Stomach smooth muscle (tissue), 2 donors: Measurements from ENCODE around the gene DSN1.

ENCODE experiments used
- H3K27ac ChIP-seq: one replicate; pipeline ENCODE4 v1.7.0; 2013; ENCODE audit warnings: mild to moderate bottlenecking, low read length, inconsistent platforms
- H3K27me3 ChIP-seq, 2 donors: one replicate each; pipeline ENCODE4 v1.7.0; 2013; ENCODE audit warnings: low read length in 2 of 2; ENCODE audit not compliant: insufficient read depth in 2 of 2, control insufficient read depth in 1 of 2
- H3K36me3 ChIP-seq, 2 donors: one replicate each; pipeline ENCODE4 v1.7.0; 2013; ENCODE audit warnings: low read length in 2 of 2; ENCODE audit not compliant: control insufficient read depth in 2 of 2, insufficient read depth in 2 of 2
- H3K4me1 ChIP-seq: one replicate; pipeline ENCODE4 v1.7.0; 2013; ENCODE audit warnings: low read length; ENCODE audit not compliant: control insufficient read depth, insufficient read depth
- H3K4me3 ChIP-seq, 2 donors: one replicate each; pipeline ENCODE4 v1.7.0; 2013; ENCODE audit warnings: low read length in 2 of 2
- H3K9ac ChIP-seq, 2 donors: one replicate each; pipeline ENCODE4 v1.7.0; 2013; ENCODE audit warnings: low read length in 2 of 2, mild to moderate bottlenecking in 1 of 2
- H3K9me3 ChIP-seq, 2 donors: one replicate each; pipeline ENCODE4 v1.7.0; 2013; ENCODE audit warnings: low read length in 2 of 2; ENCODE audit not compliant: control insufficient read depth in 2 of 2
- donor health status: healthy.
- donor health status: Pancreatic carcinoma.

DSN1 gene

DNA sequence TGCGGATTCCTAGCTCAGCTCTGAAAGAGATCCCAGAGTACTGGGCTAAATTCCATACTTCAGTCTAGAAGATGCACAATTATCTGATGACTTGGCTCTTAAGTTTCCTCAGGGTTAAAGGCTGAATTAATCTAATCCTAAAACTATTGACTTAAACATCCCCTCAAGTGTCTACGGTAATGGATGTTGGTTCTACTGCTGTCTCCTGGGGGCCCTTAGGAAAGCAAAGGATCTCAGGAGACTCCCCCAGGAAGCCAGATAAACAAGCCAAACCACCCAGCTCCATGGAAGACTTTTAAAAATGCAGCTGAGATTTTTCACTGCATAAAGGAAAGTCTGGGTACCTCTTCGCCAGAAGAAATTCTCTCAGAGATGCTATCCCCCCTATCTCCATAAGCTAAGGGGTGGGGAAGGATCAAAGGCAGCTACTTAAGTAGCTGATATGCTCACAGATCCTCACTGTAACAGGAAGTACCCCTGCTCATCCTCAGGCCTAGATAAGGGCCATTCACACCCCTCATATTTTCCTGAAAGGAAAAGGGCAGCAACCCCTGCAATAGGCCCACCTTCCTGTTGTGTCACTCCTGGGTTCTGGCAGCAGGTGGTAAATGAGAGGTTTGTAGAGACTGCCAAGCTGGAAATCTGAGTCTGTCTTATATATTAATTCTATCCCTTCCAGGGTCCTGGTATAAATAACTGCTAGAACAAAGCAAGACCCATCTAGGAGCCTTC lies 36.9 kb downstream of the DSN1 start:
- H3K27ac ChIP-seq = no peak overlapping the region

GRCh38 chr20:36732456-36732855 lies 41.1 kb downstream of the DSN1 start:
- Histone ChIP-seq H3K4me3 (no peak overlapping the region), H3K27me3 (no peaks in the 10 kb centered on the region), H3K9me3 (no peaks in the 10 kb centered on the region), H3K9ac (no peak overlapping the region), H3K4me1 (no peaks in the 10 kb centered on the region), H3K36me3 (no peaks in the 10 kb centered on the region), H3K27ac (no peak overlapping the region)

More for the DNA sequence above, 36.9 kb downstream of the DSN1 start:
- Histone ChIP-seq H3K36me3 (no peaks in the 10 kb centered on the region), H3K9ac (peak overlapping the region in 1 of 2 donors; percentile 36), H3K4me1 (no peaks in the 10 kb centered on the region), H3K4me3 (no peak overlapping the region), H3K9me3 (no peaks in the 10 kb centered on the region), H3K27me3 (no peaks in the 10 kb centered on the region)

DNA sequence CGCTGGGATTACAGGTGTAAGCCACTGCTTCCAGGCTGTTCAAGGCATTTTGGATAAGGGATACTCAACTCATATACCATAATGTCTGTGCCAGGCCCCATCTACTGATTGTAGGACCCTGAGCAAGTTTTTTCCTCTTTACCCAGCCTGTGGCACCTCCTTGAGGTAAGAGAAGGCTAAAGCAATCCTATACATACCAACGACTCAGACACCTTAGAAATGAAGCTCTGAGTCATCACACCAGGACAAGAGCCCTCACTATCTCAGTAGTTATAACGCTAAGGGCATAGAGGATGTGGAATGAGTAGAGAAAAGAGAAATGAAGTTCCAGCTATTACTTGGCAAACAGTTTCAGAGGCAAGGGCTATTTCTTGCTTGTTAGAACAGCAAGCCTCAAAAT lies 44.6 kb downstream of the DSN1 start:
- H3K36me3 ChIP-seq = no peaks in the 10 kb centered on the region
- H3K9ac ChIP-seq = no peak overlapping the region
- no peaks in the 10 kb centered on the region for H3K4me1 ChIP-seq
- no peak overlapping the region for H3K4me3 ChIP-seq
- no peaks in the 10 kb centered on the region for H3K27me3 ChIP-seq
- no peak overlapping the region for H3K27ac ChIP-seq
- no peaks in the 10 kb centered on the region for H3K9me3 ChIP-seq

- Histone ChIP-seq H3K9ac (no peak overlapping the region), H3K36me3 (peaks cover 0 to 3% of the 10 kb centered on the region in 2 donors), H3K27ac (no peak overlapping the region), H3K27me3 (no peaks in the 10 kb centered on the region), H3K4me1 (no peaks in the 10 kb centered on the region), H3K9me3 (no peaks in the 10 kb centered on the region), H3K4me3 (no peak overlapping the region)
Observed at GRCh38 chr20:36726168-36726567, 47.4 kb downstream of the DSN1 start.

DNA sequence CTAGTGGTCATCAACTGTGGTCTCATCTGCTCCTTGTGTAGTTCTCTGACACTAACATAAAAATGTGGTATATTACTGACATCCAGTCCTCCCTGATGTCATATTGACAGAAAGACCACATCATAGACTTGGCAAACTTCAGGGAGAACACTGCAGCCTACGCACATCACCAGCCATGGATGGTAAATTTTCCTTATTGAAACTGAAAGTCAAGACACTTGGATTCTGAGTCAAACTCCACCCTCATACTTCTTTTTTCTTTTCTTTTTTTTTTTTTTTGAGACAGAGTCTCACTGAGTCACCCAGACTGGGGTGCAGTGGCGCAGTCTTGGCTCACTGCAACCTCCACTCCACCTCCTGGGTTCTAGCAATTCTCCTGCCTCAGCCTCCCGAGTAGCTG lies 53.1 kb downstream of the DSN1 start:
- Histone ChIP-seq H3K36me3 (peaks cover 3 to 5% of the 10 kb centered on the region in 2 donors), H3K4me1 (no peaks in the 10 kb centered on the region), H3K27ac (no peak overlapping the region)

GRCh38 chr20:36717657-36718056 lies 55.9 kb downstream of the DSN1 start:
- peaks cover 3 to 5% of the 10 kb centered on the region in 2 donors for H3K36me3 ChIP-seq
- no peak overlapping the region for H3K27ac ChIP-seq
- H3K9ac ChIP-seq = no peak overlapping the region

More for the DNA sequence above, 53.1 kb downstream of the DSN1 start:
- Histone ChIP-seq H3K9me3 (no peaks in the 10 kb centered on the region), H3K9ac (no peak overlapping the region), H3K4me3 (no peak overlapping the region), H3K27me3 (no peaks in the 10 kb centered on the region)

GRCh38 chr20:36717021-36717420 lies 56.5 kb downstream of the DSN1 start:
- H3K9me3 ChIP-seq = no peaks in the 10 kb centered on the region

More at GRCh38 chr20:36717657-36718056, 55.9 kb downstream of the DSN1 start:
- Histone ChIP-seq H3K4me1 (no peaks in the 10 kb centered on the region), H3K4me3 (no peak overlapping the region), H3K9me3 (no peaks in the 10 kb centered on the region), H3K27me3 (no peaks in the 10 kb centered on the region)

DNA sequence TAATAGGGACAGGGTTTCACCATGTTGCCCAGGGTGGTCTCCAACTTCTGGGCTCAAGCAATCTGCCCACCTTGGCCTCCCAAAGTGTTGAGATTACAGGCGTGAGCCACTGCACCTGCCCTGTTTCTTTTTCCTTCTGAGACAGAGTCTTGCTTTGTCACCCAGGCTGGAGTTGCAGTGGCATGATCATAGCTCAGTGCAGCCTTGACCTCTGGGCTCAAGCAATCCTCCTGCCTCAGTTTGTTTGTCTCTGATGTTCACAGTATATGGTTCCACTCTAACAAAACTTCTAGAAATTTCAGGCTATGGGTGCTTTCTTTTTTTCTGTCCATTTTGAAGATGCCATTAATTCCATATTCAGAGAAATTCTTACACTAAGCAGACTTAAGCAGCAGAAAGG lies 60.8 kb downstream of the DSN1 start:
- Histone ChIP-seq H3K9ac (no peak overlapping the region), H3K36me3 (no peaks in the 10 kb centered on the region), H3K27me3 (no peaks in the 10 kb centered on the region), H3K4me3 (no peak overlapping the region), H3K27ac (no peak overlapping the region), H3K4me1 (no peaks in the 10 kb centered on the region), H3K9me3 (no peaks in the 10 kb centered on the region)

More at GRCh38 chr20:36717021-36717420, 56.5 kb downstream of the DSN1 start:
- no peak overlapping the region for H3K27ac ChIP-seq
- peaks cover 3 to 5% of the 10 kb centered on the region in 2 donors for H3K36me3 ChIP-seq
- no peaks in the 10 kb centered on the region for H3K27me3 ChIP-seq
- no peak overlapping the region for H3K9ac ChIP-seq
- H3K4me1 ChIP-seq = no peaks in the 10 kb centered on the region
- H3K4me3 ChIP-seq = no peak overlapping the region

DNA sequence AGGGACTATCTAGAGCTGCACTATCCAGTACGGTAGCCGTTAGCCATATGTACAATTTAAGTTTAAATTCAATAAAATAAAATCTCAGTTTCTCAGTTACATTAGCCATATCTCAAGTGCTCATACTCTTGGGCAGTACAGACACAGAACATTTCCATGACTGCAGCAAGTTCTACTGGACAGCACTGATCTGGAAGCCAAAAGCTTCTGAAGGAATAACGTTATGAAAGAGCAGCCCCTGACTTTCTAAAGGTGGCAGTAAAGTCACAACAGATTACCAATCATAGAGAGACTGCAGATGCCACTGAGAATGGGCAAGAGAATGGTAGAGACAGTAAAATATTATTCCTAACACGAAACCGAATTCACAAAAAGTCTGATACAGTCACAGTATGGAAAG lies 64.4 kb downstream of the DSN1 start:
- Histone ChIP-seq H3K4me1 (no peaks in the 10 kb centered on the region), H3K27me3 (no peaks in the 10 kb centered on the region), H3K9ac (no peak overlapping the region), H3K36me3 (peaks cover 0 to 4% of the 10 kb centered on the region in 2 donors), H3K9me3 (no peaks in the 10 kb centered on the region), H3K27ac (no peak overlapping the region), H3K4me3 (no peak overlapping the region)

DNA sequence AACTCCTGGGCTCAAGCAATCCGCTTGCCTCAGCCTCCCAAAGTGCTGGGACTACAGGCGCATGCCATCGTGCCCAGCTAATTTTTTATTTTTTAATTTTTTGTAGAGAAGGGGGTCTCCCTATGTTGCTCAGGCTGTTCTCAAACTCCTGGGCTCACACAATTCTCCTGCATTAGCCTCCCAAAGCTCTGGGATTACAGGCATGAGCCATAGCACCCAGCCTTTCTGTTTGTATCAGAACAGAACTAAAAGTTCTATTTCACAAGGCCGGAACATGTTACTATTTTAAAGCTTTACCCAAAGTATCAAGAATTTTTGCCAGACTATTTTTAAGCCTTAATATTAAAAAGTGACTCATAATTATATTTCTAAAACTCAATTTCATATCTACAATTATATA lies 70.0 kb downstream of the DSN1 start:
- no peak overlapping the region for H3K4me3 ChIP-seq
- H3K4me1 ChIP-seq = no peaks in the 10 kb centered on the region
- H3K27me3 ChIP-seq = no peaks in the 10 kb centered on the region
- no peak overlapping the region for H3K9ac ChIP-seq
- H3K36me3 ChIP-seq = peaks cover 0 to 4% of the 10 kb centered on the region in 2 donors
- no peaks in the 10 kb centered on the region for H3K9me3 ChIP-seq
- H3K27ac ChIP-seq = no peak overlapping the region
